B cell (primary cell): Measurements from ENCODE around the gene ZNF138.
"Not testable (repeated sequence)": the region's sequence is repeated elsewhere in the genome, so short reads cannot be mapped to it uniquely, and the experiment has no call there.

Source experiments
- CTCF ChIP-seq: fragments of 200-600 bp; IDR thresholded peaks from one replicate; pipeline ENCODE4 v1.8.0; 2022; ENCODE audit warnings: antibody characterized with exemption, mild to moderate bottlenecking
- EZH2 ChIP-seq: IDR thresholded peaks from 2 replicates; pipeline ENCODE4 v1.6.1; 2012; ENCODE audit warnings: borderline replicate concordance, low read depth, mild to moderate bottlenecking, moderate library complexity, low read length; ENCODE audit not compliant: insufficient read depth, poor library complexity, severe bottlenecking

- TF ChIP-seq EZH2, CTCF: not testable (repeated sequence)
These were observed 41.6 kb downstream of the ZNF138 start for GRCh38 chr7:64835856-64836255.
